Activated CD4-positive, alpha-beta T cell treated with anti-CD3 and anti-CD28 coated beads, Interleukin-2, amount 50 U/mL, for 4 hours (primary cell): ENCODE data around the gene APOE.
A peak's percentile ranks its signal among the peaks of the same experiment; 100 is the strongest.

Source experiments
- DNase-seq, 2 experiments: peaks; one replicate each; pipeline ENCODE4 v3.0.0-alpha.2; 2020

APOE gene

GRCh38 chr19:44954649-44955504 is 49.3 kb downstream of the APOE start, which contains the start of gene CLPTM1:
CLPTM1 (plus strand) TSS chr19:44955380; CDS start chr19:44955396, 16 bp downstream.
- peak; percentile 95 for DNase-seq

GRCh38 chr19:44955505-44956439 is 50.2 kb downstream of the APOE start:
- DNase-seq, result peak in 1 of 2 experiments; percentile 7

- no peak for DNase-seq
These were observed 51.9 kb downstream of the APOE start for GRCh38 chr19:44957526-44957925.

- no peak for DNase-seq
These were observed 52.5 kb downstream of the APOE start for GRCh38 chr19:44958090-44958489.
